GM12878 (cell line): ENCODE data around the gene ZBTB3.

Experiments
- EZH2 ChIP-seq: IDR thresholded peaks from 2 replicates; pipeline ENCODE4 v1.6.1; 2012; ENCODE audit warnings: low read depth, mild to moderate bottlenecking, control low read depth, inconsistent platforms, low read length, borderline replicate concordance; ENCODE audit not compliant: control insufficient read depth
- FOXK2 ChIP-seq: fragments of 450-650 bp; IDR thresholded peaks from 2 replicates; pipeline ENCODE4 v1.6.1; 2017; ENCODE audit warnings: mild to moderate bottlenecking, moderate library complexity
- GABPA ChIP-seq: IDR thresholded peaks from 2 replicates; pipeline ENCODE4 v1.6.1; 2014; ENCODE audit warnings: antibody characterized with exemption, low read depth, mild to moderate bottlenecking, inconsistent platforms
- MYB ChIP-seq: fragments of 150-350 bp; IDR thresholded peaks from 2 replicates; pipeline ENCODE4 v1.6.1; 2014; ENCODE audit warnings: mild to moderate bottlenecking, low read depth, low read length, borderline replicate concordance
- RAD51 ChIP-seq: fragments of 450-650 bp; IDR thresholded peaks from 2 replicates; pipeline ENCODE4 v1.6.1; 2016; ENCODE audit warnings: moderate library complexity, mild to moderate bottlenecking, inconsistent platforms
- SMC3 ChIP-seq: IDR thresholded peaks from 2 replicates; pipeline ENCODE4 v1.6.1; 2011; ENCODE audit warnings: low read length, improper control_type of control experiment, borderline replicate concordance
- TF ChIP-seq, protein P1 (sequence below), 3 experiments: IDR thresholded peaks in 2 of 3; conservative IDR thresholded peaks in 1 of 3; 2 replicates each; pipeline ENCODE4 v1.5.1; 2011; ENCODE audit warnings: low read depth in 3 of 3, low read length in 3 of 3, mild to moderate bottlenecking in 3 of 3, control low read depth in 2 of 3, moderate library complexity in 2 of 3, inconsistent platforms in 1 of 3, mixed read lengths in 1 of 3; ENCODE audit not compliant: control insufficient read depth in 2 of 3, insufficient read depth in 1 of 3; ENCODE audit errors: extremely low read depth in 1 of 3

DNA sequence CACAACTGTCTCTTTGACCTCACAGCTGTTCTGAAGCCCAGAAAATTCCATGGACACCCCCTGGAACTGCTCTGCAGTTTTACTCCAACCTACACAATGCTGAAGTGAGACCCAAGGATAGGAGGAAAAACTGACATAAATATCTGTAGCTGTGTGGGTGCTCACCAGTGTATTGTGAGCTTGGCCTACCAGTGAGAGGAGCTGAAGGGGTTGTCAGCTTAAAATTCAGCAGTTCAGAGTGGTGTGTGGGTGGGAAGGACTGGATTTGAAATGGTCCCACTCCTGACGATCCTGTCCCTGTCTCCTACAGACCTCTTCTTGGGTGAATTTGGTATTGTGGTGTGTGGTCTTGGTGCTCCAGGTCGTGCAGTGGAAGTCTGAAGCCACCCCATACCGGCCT is 35.6 kb upstream of the ZBTB3 start:
- no peak for TF ChIP-seq MYB
- TF ChIP-seq RAD51: no peak
- TF ChIP-seq, protein P1, sequence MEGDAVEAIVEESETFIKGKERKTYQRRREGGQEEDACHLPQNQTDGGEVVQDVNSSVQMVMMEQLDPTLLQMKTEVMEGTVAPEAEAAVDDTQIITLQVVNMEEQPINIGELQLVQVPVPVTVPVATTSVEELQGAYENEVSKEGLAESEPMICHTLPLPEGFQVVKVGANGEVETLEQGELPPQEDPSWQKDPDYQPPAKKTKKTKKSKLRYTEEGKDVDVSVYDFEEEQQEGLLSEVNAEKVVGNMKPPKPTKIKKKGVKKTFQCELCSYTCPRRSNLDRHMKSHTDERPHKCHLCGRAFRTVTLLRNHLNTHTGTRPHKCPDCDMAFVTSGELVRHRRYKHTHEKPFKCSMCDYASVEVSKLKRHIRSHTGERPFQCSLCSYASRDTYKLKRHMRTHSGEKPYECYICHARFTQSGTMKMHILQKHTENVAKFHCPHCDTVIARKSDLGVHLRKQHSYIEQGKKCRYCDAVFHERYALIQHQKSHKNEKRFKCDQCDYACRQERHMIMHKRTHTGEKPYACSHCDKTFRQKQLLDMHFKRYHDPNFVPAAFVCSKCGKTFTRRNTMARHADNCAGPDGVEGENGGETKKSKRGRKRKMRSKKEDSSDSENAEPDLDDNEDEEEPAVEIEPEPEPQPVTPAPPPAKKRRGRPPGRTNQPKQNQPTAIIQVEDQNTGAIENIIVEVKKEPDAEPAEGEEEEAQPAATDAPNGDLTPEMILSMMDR (IDR thresholded peaks at IDR 0.05 in 2 of 3, conservative IDR thresholded peaks at IDR 0.05 in 1 of 3; ENCODE audit: control insufficient read depth in 2 of 3, extremely low read depth in 1 of 3, insufficient read depth in 1 of 3, low read depth in 3 of 3, low read length in 3 of 3): no peak
- no peak for TF ChIP-seq SMC3
- TF ChIP-seq EZH2: no peak
- TF ChIP-seq GABPA: no peak
- TF ChIP-seq FOXK2: no peak
